Muscle of leg (tissue), 11 donors: ENCODE data around the gene CMSS1. TPM values are rescaled to one million over a fixed set of nuclear protein-coding genes. Genes with fewer than 3 reads are reported as not detected.

Experiments used
- DNase-seq: peaks from one replicate; pipeline ENCODE4 v3.0.0; 2013
- H3K27ac ChIP-seq: one replicate; pipeline ENCODE4 v1.5.1; 2013; ENCODE audit warnings: mild to moderate bottlenecking, low read length, control low read depth
- H3K27me3 ChIP-seq: one replicate; pipeline ENCODE4 v1.6.1; 2013; ENCODE audit warnings: low read length; ENCODE audit not compliant: control insufficient read depth, insufficient read depth
- H3K36me3 ChIP-seq: one replicate; pipeline ENCODE4 v1.6.1; 2013; ENCODE audit warnings: low read length; ENCODE audit not compliant: control insufficient read depth, insufficient read depth
- H3K4me1 ChIP-seq: one replicate; pipeline ENCODE4 v1.6.1; 2013; ENCODE audit warnings: low read length; ENCODE audit not compliant: control insufficient read depth, insufficient read depth
- H3K4me3 ChIP-seq: one replicate; pipeline ENCODE4 v1.5.1; 2013; ENCODE audit warnings: low read length, control low read depth
- H3K9me3 ChIP-seq: replicated peaks from 2 replicates; pipeline ENCODE4 v1.6.1; 2013; ENCODE audit warnings: low read depth, low read length; ENCODE audit not compliant: control insufficient read depth
- WGBS: methylation state at CpG from one replicate; pipeline ENCODE4 v1.1.5; 2013; ENCODE audit warnings: missing lambda C conversion rate; ENCODE audit not compliant: insufficient coverage; 5-methylcytosine and 5-hydroxymethylcytosine counted together
- polyA plus RNA-seq, 8 donors: library from polyadenylated mRNA; unstranded; fragments of 120-200 nt; gene quantifications; one replicate each; pipeline versions ENCODE4 v1.2.1 to v1.2.3, GENCODE V29; 2013; ENCODE audit warnings: inconsistent platforms in 1 of 8, low replicate concordance in 1 of 8; ENCODE audit not compliant: insufficient read length in 8 of 8, insufficient read depth in 1 of 8
- total RNA-seq: library from RNA; stranded (reverse); fragments of 120-200 nt; gene quantifications from one replicate; pipeline ENCODE4 v1.2.4, GENCODE V29; 2013

CMSS1 gene
- total and polyA plus RNA-seq, 9 donors, result 23.8 to 35.0 (median 29.0) TPM

DNA sequence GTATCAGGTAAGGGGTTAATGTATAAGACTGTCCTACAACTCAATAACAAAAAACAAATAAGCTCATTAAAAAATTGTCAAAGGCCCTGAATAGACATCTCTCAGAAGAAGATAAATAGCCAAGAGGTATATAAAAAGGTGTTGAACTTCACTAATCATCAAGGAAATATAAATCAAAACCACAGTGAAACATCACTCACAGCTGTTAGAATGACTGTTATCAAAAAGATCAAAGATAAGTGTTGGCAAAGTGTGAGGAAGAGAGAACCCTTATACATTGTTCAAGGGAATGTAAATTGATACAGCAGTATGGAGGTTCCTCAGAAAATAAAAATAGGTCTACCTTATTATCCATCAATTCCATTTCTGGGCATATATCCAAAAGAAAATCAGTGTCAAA, 201.1 kb downstream of the CMSS1 start:
- Histone ChIP-seq H3K9me3 (no peaks in the 10 kb centered on the region), H3K4me1 (no peaks in the 10 kb centered on the region), H3K36me3 (no peaks in the 10 kb centered on the region), H3K27ac (no peak overlapping the region), H3K27me3 (no peaks in the 10 kb centered on the region), H3K4me3 (no peak overlapping the region)
- DNase-seq, result no peak

GRCh38 chr3:100019719-100020118, 202.1 kb downstream of the CMSS1 start:
- Histone ChIP-seq H3K27me3 (no peaks in the 10 kb centered on the region), H3K27ac (no peak overlapping the region), H3K36me3 (no peaks in the 10 kb centered on the region), H3K9me3 (no peaks in the 10 kb centered on the region), H3K4me3 (no peak overlapping the region), H3K4me1 (no peaks in the 10 kb centered on the region)
- DNase-seq, result no peak
- WGBS, result no CpG with 5 or more reads among the region's 1 CpG

DNA sequence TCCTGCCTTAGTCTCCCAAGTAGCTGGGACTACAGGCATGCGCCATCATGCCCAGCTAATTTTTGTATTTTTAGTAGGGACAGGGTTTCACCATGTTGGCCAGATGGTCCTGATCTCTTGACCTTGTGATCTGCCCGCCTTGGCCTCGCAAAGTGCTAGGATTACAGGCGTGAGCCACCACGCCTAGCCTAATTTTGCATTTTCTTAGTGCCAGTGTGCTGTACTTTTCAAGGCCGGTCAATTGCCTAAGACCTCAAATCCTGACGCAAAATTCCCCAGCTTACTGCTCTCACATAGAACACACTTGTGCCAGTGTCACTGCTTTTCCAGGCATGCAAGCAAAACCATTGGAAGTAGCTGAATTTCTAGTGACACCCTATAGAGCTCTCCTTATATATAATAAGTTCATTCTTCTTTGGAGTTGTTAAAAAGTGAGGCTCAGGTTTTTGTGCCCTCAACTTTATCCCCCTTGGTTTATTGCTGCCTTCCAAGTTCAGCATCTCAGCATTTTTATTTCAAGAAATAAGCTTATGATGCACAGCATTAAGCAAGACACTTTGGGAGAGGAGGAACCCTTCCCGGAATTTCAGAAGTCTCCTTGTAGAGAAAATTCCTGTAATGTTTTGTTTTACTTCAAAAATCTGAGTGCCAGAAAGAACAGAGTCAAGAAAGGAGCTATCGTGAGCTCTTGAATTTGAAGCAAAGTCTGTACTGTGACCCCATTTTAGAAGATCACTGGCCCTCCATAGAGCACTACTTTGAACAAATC, 203.4 kb downstream of the CMSS1 start:
- no peak overlapping the region for H3K4me3 ChIP-seq
- peak; percentile 43 for DNase-seq
- H3K27ac ChIP-seq, result no peak overlapping the region
- H3K27me3 ChIP-seq, result no peaks in the 10 kb centered on the region
- H3K9me3 ChIP-seq, result no peaks in the 10 kb centered on the region
- no peaks in the 10 kb centered on the region for H3K4me1 ChIP-seq
- 95% methylated on average over 7 of the region's 9 CpGs for WGBS
- H3K36me3 ChIP-seq, result no peaks in the 10 kb centered on the region

DNA sequence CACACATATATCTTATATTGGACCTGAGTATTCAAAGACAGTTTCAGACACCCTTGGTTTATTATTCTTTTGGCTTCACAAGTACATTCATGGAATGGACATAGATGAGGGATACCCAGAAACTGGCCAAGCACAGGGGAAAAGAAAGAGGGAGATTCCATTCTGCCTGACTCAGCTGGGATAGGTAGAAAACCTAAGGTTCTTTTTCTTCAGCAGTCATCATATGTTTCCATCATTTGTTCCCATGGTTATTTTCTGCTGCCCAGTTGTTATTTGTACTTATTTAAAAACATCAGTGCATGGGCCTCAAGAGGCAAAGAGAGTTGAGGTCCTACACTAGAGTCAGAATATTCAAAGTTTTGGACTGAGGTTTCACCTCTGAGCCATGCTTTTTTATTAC, 204.8 kb downstream of the CMSS1 start:
- no peaks in the 10 kb centered on the region for H3K4me1 ChIP-seq
- H3K36me3 ChIP-seq, result no peaks in the 10 kb centered on the region
- H3K9me3 ChIP-seq, result no peaks in the 10 kb centered on the region
- no peak overlapping the region for H3K4me3 ChIP-seq
- no peaks in the 10 kb centered on the region for H3K27me3 ChIP-seq
- H3K27ac ChIP-seq, result no peak overlapping the region
- peak; percentile 48 for DNase-seq

DNA sequence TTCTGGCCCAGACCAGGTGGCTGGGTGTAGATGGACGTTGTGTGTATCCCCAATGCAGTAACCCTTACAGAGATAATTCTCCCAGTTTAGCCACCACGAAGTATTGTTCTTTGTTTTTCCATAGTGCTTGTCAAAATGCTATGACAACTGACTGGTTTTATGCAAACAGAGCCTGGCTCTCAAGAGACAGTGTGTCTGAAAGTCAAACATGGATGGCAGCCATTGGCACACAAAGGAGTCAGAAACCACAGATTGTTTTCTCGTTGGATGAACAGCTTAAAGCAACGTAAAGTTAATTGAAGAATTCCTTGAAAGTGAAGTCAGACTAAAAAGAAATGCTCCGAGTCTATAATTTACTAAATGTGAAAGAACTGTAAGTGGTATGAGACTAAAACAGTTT, 205.5 kb downstream of the CMSS1 start:
- Histone ChIP-seq H3K4me3 (no peak overlapping the region), H3K27me3 (no peaks in the 10 kb centered on the region), H3K27ac (no peak overlapping the region), H3K9me3 (no peaks in the 10 kb centered on the region), H3K4me1 (no peaks in the 10 kb centered on the region), H3K36me3 (no peaks in the 10 kb centered on the region)
- peak; percentile 70 for DNase-seq
- 24% methylated on average over 2 of the region's 5 CpGs for WGBS

DNA sequence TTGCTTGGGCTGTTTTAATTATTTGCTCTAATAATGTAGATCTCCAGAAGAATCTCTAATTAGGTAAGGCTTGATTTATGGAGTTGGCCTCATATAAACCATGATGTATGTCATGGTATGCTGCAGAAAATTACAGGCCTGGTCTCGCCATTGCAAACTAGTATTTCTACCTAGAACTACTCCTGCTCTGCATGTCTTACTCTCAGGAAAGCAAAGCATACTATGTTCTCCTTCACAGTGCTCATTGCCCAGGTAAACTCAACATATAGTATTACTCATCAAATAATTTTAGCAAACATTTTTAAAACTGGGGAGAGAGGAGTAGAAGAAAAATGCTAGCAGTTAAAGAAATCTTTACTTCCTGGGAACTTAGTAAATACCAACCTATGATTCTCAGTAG, 205.9 kb downstream of the CMSS1 start:
- no peaks in the 10 kb centered on the region for H3K9me3 ChIP-seq
- H3K36me3 ChIP-seq, result no peaks in the 10 kb centered on the region
- no peak for DNase-seq
- no peaks in the 10 kb centered on the region for H3K4me1 ChIP-seq
- H3K27me3 ChIP-seq, result no peaks in the 10 kb centered on the region
- no peak overlapping the region for H3K4me3 ChIP-seq
- no CpG with 5 or more reads among the region's 1 CpG for WGBS
- no peak overlapping the region for H3K27ac ChIP-seq

- 74% methylated on average over 2 of the region's 7 CpGs for WGBS
Measured at GRCh38 chr3:100024520-100025303, 207.1 kb downstream of the CMSS1 start.

GRCh38 chr3:100027321-100027720, 209.7 kb downstream of the CMSS1 start:
- Histone ChIP-seq H3K4me1 (peaks cover under 1% of the 10 kb centered on the region), H3K36me3 (no peaks in the 10 kb centered on the region), H3K4me3 (no peak overlapping the region), H3K27ac (no peak overlapping the region), H3K27me3 (no peaks in the 10 kb centered on the region), H3K9me3 (no peaks in the 10 kb centered on the region)
- no peak for DNase-seq
- WGBS, result no CpG with 5 or more reads among the region's 1 CpG

More at GRCh38 chr3:100024520-100025303, 207.1 kb downstream of the CMSS1 start:
- Histone ChIP-seq H3K27ac (no peak overlapping the region), H3K36me3 (no peaks in the 10 kb centered on the region), H3K27me3 (no peaks in the 10 kb centered on the region), H3K9me3 (no peaks in the 10 kb centered on the region), H3K4me3 (no peak overlapping the region), H3K4me1 (no peaks in the 10 kb centered on the region)
- DNase-seq, result no peak

DNA sequence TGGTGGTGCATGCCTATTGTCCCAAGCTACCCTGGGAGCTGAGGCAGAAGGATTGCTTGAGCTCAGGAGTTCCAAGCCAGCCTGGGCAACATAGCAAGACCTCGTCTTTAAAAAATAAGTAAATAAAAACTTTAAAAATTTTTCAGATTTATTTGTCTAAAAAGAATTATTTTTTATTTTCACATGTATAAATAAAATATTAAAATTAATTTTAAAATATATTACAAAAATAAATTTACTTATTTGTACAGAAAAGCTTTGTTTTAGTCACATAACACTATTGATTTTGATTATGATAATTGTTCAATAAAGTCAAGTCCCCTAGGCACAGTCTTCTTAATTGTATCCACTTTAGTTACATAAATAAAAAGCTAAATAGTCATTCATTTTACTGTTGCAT, 211.4 kb downstream of the CMSS1 start:
- no CpG with 5 or more reads among the region's 1 CpG for WGBS
- DNase-seq, result no peak
- H3K27ac ChIP-seq, result no peak overlapping the region
- peaks cover 6% of the 10 kb centered on the region for H3K4me1 ChIP-seq
- no peaks in the 10 kb centered on the region for H3K36me3 ChIP-seq
- no peaks in the 10 kb centered on the region for H3K9me3 ChIP-seq
- H3K4me3 ChIP-seq, result no peak overlapping the region
- no peaks in the 10 kb centered on the region for H3K27me3 ChIP-seq

- no CpG with 5 or more reads among the region's 2 CpGs for WGBS
- Histone ChIP-seq H3K4me3 (no peak overlapping the region), H3K4me1 (peaks cover 6% of the 10 kb centered on the region), H3K27me3 (no peaks in the 10 kb centered on the region), H3K27ac (no peak overlapping the region), H3K9me3 (no peaks in the 10 kb centered on the region), H3K36me3 (no peaks in the 10 kb centered on the region)
- DNase-seq, result no peak
Measured at GRCh38 chr3:100029689-100030088, 212.0 kb downstream of the CMSS1 start.
